Natural killer cell (primary cell): ENCODE data around the gene SUMO3. TPM values are rescaled to one million over a fixed set of nuclear protein-coding genes. Genes with fewer than 3 reads are reported as not detected.

Source experiments
- ATAC-seq, 3 donors: fragments of 150-1000 bp in 2 of 3; fragments of 200-7000 bp in 1 of 3; cut with Tn5 transposase; 1 replicate in 1 of 3; 2 replicates in 2 of 3; pipeline ENCODE4 v1.10.0; 2021; ENCODE audit warnings: mild to moderate bottlenecking in 2 of 3, moderate library complexity in 2 of 3
- DNase-seq, 2 donors: peaks; one replicate each; pipeline versions ENCODE4 v3.0.0 to v3.0.0-alpha.2; 2013 to 2021; ENCODE audit warnings: mixed read lengths in 1 of 2
- H3K27ac ChIP-seq: one replicate; pipeline ENCODE4 v1.5.1; 2013; ENCODE audit warnings: mild to moderate bottlenecking, low read length
- H3K27me3 ChIP-seq: one replicate; pipeline ENCODE4 v1.6.1; 2013; ENCODE audit warnings: low read length; ENCODE audit not compliant: control insufficient read depth, insufficient read depth
- H3K36me3 ChIP-seq: one replicate; pipeline ENCODE4 v1.6.1; 2013; ENCODE audit warnings: low read length; ENCODE audit not compliant: control insufficient read depth, insufficient read depth
- H3K4me1 ChIP-seq: one replicate; pipeline ENCODE4 v1.6.1; 2013; ENCODE audit warnings: low read length; ENCODE audit not compliant: control insufficient read depth, insufficient read depth
- H3K4me3 ChIP-seq: one replicate; pipeline ENCODE4 v1.5.1; 2013; ENCODE audit warnings: low read length
- H3K9me3 ChIP-seq: one replicate; pipeline ENCODE4 v1.6.1; 2013; ENCODE audit warnings: low read length; ENCODE audit not compliant: control insufficient read depth, insufficient read depth
- H3K27ac Mint-ChIP-seq, 2 donors: one replicate each; pipeline ENCODE4 v1.8.0; 2022; ENCODE audit warnings: mild to moderate bottlenecking in 2 of 2, mixed read lengths in 2 of 2, moderate library complexity in 1 of 2
- H3K27me3 Mint-ChIP-seq, 2 donors: one replicate each; pipeline ENCODE4 v1.8.0; 2022; ENCODE audit warnings: low read depth in 2 of 2, mixed read lengths in 2 of 2
- H3K36me3 Mint-ChIP-seq: one replicate; pipeline ENCODE4 v1.8.0; 2022; ENCODE audit warnings: mixed read lengths
- H3K4me1 Mint-ChIP-seq, 2 donors: one replicate each; pipeline ENCODE4 v1.8.0; 2022; ENCODE audit warnings: mixed read lengths in 2 of 2
- H3K4me3 Mint-ChIP-seq: one replicate; pipeline ENCODE4 v1.8.0; 2022; ENCODE audit warnings: mild to moderate bottlenecking, moderate library complexity, mixed read lengths
- H3K9me3 Mint-ChIP-seq, 2 donors: one replicate each; pipeline ENCODE4 v1.8.0; 2022; ENCODE audit warnings: mixed read lengths in 2 of 2
- WGBS: methylation state at CpG from one replicate; pipeline ENCODE4 v1.1.7; 2013; ENCODE audit warnings: missing lambda C conversion rate; ENCODE audit not compliant: insufficient coverage; 5-methylcytosine and 5-hydroxymethylcytosine counted together
- intact Hi-C: fragments of 100-400 bp; cut with micrococcal nuclease; formaldehyde crosslinking; loops from one replicate; pipeline ENCODE4 v1.14.2; 2022
- total RNA-seq, 4 donors: library from RNA; stranded (reverse); fragments of 120-200 nt in 1 of 4; gene quantifications; one replicate each; pipeline versions ENCODE4 v1.2.3 to v1.2.4, GENCODE V29; 2013 to 2022
- TF ChIP-seq, protein P1 (sequence below): fragments of 200-600 bp; IDR thresholded peaks from one replicate; pipeline ENCODE4 v1.8.0; 2022; ENCODE audit warnings: antibody characterized with exemption

SUMO3 gene
- total RNA-seq, 3 donors from 2014 or later (not counting 1 experiment from before 2014, with no cell fraction given), result 64.0 to 70.1 (median 65.2) TPM

DNA sequence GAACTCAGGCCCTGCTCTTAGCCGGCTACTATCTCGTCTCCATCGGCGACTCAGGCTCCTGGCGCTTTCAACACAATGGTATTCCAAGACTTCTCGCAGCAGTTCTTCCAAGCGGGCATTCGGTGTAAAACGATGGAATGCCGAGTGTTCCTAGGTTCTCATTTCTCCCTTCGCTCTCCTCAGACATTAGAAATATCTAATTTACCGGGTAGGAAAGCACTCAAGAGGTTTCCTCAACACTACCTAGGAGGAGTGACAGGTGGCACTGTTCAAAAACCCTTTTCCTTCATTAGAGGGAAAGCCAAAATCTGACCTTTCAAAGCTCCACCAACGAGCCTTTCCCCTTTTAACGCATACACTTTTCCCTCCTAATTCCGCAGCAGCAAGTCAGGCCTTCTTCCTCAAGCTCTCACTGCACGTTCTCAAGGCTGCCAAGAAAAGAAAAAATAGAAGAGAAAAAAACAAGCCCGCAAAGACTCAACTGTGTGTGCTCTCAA lies 16.8 kb downstream of the SUMO3 start:
- H3K4me3 Mint-ChIP-seq, result peak overlapping the region; percentile 94
- Histone ChIP-seq H3K4me3 (peak overlapping the region; percentile 90), H3K27me3 (no peaks in the 10 kb centered on the region), H3K27ac (no peak overlapping the region), H3K9me3 (no peaks in the 10 kb centered on the region), H3K4me1 (peaks cover 20% of the 10 kb centered on the region), H3K36me3 (peaks cover 8% of the 10 kb centered on the region)
- DNase-seq, result peak in 1 of 2 donors; percentile 72
- intact Hi-C loops, result loop anchor here (1.0 to 5.0 kb wide), 3 partner anchors 74 to 131 kb away; no protein-coding TSS in a partner anchor
- TF ChIP-seq, protein P1, sequence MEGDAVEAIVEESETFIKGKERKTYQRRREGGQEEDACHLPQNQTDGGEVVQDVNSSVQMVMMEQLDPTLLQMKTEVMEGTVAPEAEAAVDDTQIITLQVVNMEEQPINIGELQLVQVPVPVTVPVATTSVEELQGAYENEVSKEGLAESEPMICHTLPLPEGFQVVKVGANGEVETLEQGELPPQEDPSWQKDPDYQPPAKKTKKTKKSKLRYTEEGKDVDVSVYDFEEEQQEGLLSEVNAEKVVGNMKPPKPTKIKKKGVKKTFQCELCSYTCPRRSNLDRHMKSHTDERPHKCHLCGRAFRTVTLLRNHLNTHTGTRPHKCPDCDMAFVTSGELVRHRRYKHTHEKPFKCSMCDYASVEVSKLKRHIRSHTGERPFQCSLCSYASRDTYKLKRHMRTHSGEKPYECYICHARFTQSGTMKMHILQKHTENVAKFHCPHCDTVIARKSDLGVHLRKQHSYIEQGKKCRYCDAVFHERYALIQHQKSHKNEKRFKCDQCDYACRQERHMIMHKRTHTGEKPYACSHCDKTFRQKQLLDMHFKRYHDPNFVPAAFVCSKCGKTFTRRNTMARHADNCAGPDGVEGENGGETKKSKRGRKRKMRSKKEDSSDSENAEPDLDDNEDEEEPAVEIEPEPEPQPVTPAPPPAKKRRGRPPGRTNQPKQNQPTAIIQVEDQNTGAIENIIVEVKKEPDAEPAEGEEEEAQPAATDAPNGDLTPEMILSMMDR, result peak; percentile 23
- H3K4me1 Mint-ChIP-seq, result peaks cover 42 to 43% of the 10 kb centered on the region in 2 donors
- peak overlapping the region; percentile 79 to 85 for H3K27ac Mint-ChIP-seq
- H3K36me3 Mint-ChIP-seq, result peaks cover 6% of the 10 kb centered on the region
- H3K27me3 Mint-ChIP-seq, result no peaks in the 10 kb centered on the region
- peak; percentile 36 to 59 (median 48) for ATAC-seq
- WGBS, result 11% methylated on average over 17 of the region's 17 CpGs
- H3K9me3 Mint-ChIP-seq, result no peaks in the 10 kb centered on the region

DNA sequence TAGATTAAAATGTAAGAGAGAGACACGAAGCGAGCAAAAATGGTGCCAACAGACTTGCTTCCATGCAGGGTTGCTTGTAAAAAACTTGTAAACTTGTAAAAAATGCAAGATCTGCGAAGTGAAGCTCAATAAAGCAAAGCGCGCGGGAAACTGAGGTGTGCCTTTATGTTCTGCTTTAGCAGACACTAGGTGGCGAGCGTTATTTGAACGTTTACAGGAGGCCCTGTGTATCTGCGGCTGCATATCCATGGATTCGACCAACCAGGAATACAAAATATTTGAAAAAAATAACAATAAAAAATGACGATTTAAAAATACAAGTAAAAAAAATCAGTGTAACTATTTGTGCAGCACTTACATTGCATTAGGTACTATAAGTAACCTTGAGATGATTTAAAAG lies 17.8 kb downstream of the SUMO3 start:
- Mint-ChIP-seq H3K9me3 (no peaks in the 10 kb centered on the region), H3K36me3 (peaks cover 4% of the 10 kb centered on the region), H3K4me3 (peak overlapping the region; percentile 94), H3K27ac (peak overlapping the region; percentile 10 to 12), H3K27me3 (no peaks in the 10 kb centered on the region), H3K4me1 (peaks cover 42 to 49% of the 10 kb centered on the region in 2 donors)
- no peak overlapping the region for H3K4me3 ChIP-seq
- peaks cover 5% of the 10 kb centered on the region for H3K36me3 ChIP-seq
- H3K9me3 ChIP-seq, result no peaks in the 10 kb centered on the region
- H3K27me3 ChIP-seq, result no peaks in the 10 kb centered on the region
- intact Hi-C loops, result loop anchor here (5.0 kb wide), 1 partner anchor 112 kb away; no protein-coding TSS in a partner anchor
- ATAC-seq (no peak), DNase-seq (peak in 1 of 2 donors; percentile 32)
- TF ChIP-seq, protein P1, result no peak
- no peak overlapping the region for H3K27ac ChIP-seq
- H3K4me1 ChIP-seq, result peaks cover 20% of the 10 kb centered on the region
- 75% methylated on average over 11 of the region's 12 CpGs for WGBS

DNA sequence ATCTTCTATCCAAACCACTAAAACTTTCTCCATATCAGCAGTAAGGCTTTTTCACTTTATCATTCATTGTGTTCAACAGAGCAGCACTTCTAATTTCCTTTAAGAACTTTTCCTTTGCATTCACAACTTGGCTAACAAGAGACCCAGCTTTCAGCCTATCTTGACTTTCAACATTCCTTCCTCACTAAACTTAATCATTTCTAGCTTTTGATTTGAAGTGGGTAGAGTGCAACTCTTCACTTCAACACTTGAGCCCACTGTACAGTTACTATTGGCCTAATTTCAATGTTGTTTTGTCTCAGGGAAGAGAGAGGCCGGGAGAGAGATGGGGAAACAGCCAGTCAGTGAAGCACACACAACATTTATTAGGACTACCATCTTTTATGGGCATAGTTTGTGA lies 18.2 kb downstream of the SUMO3 start:
- peaks cover 20% of the 10 kb centered on the region for H3K4me1 ChIP-seq
- ATAC-seq (no peak), DNase-seq (no peak)
- Mint-ChIP-seq H3K27me3 (no peaks in the 10 kb centered on the region), H3K27ac (peak overlapping the region; percentile 10 to 12), H3K36me3 (no peaks in the 10 kb centered on the region), H3K4me3 (peak overlapping the region; percentile 29), H3K9me3 (no peaks in the 10 kb centered on the region), H3K4me1 (peaks cover 42 to 49% of the 10 kb centered on the region in 2 donors)
- TF ChIP-seq, protein P1, result no peak
- peaks cover 3% of the 10 kb centered on the region for H3K36me3 ChIP-seq
- H3K9me3 ChIP-seq, result no peaks in the 10 kb centered on the region
- WGBS, result 71% methylated on average over 1 of the region's 1 CpG
- intact Hi-C loops, result loop anchor here (5.0 kb wide), 1 partner anchor 113 kb away; no protein-coding TSS in a partner anchor
- no peaks in the 10 kb centered on the region for H3K27me3 ChIP-seq
- H3K4me3 ChIP-seq, result no peak overlapping the region
- no peak overlapping the region for H3K27ac ChIP-seq

DNA sequence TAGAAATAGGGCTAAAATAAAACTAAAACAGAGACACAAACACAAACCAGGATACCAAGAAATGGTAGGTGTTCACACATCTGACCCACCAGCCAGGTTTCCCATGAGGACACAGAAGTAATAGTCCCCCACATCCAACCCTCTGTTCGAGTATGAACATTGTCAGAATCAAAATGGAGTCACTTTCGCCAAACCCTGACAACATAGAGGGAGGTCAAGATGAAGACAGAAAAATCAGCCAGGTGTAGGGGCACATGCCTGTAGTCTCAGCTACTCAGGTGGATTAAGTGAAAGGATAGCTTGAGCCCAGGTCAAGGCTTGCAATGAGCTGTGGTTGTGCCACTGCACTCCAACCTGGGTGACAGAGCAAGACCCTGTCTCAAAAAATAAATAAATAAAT lies 20.1 kb downstream of the SUMO3 start:
- Mint-ChIP-seq H3K27ac (no peak overlapping the region), H3K36me3 (no peaks in the 10 kb centered on the region)
- WGBS, result 100% methylated on average over 2 of the region's 2 CpGs

More for the DNA sequence above, 20.1 kb downstream of the SUMO3 start:
- Mint-ChIP-seq H3K9me3 (no peaks in the 10 kb centered on the region), H3K27me3 (no peaks in the 10 kb centered on the region), H3K4me3 (no peak overlapping the region), H3K4me1 (peaks cover 46 to 51% of the 10 kb centered on the region in 2 donors)
- DNase-seq (no peak), ATAC-seq (no peak)
- intact Hi-C loops, result no loop called here
- Histone ChIP-seq H3K27me3 (no peaks in the 10 kb centered on the region), H3K9me3 (no peaks in the 10 kb centered on the region), H3K4me1 (peaks cover 23% of the 10 kb centered on the region), H3K27ac (no peak overlapping the region), H3K36me3 (peaks cover 3% of the 10 kb centered on the region), H3K4me3 (no peak overlapping the region)
- TF ChIP-seq, protein P1, result no peak
